ENCODE measurements around the gene TRIM6. TPM values are rescaled to one million over a fixed set of nuclear protein-coding genes. Genes with fewer than 3 reads are reported as not detected.

Gene TRIM6
- total RNA-seq, 1 experiment from 2014 or later: 30.2 TPM

GRCh38 chr11:5547982-5548381 is 48.5 kb upstream of the TRIM6 start (continued):
- TF ChIP-seq GABPB1 (CRISPR knock-in tag; IDR thresholded peaks at IDR 0.05) (no peak), ZBTB21 (CRISPR knock-in tag; IDR thresholded peaks at IDR 0.05; ENCODE audit: borderline replicate concordance) (no peak)

DNA sequence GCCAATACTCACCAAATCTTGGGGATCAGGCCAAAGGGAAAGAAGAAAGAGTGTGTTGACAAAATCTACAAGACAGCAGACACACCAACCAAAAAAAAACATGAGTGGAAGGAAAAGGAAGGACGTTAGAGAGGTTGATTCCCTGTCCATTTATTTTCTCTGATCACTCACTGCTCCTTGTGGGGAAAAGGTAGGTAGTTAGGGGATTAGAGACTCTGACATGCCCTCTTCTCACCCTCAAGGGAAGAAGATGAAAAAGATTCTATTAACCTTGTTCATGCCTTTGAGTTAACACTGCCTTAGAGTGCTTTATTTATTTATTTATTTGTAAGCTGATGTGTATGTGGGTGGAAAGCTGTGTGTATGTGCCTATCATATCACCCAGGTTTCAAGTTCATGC is 48.0 kb upstream of the TRIM6 start, which contains the start of gene OR52H1:
Gene OR52H1, minus strand, starts transcription at position 101 of the 400 bp plus-strand sequence. CDS start 3,035 bp downstream, outside the sequence.
- no peaks in the 10 kb centered on the region for H3K27me3 Mint-ChIP-seq (ENCODE audit: low read depth)
- POLR2A ChIA-PET: no interaction called here
- H3K36me3 Mint-ChIP-seq: no peaks in the 10 kb centered on the region
- H3K27ac Mint-ChIP-seq: no peak within 1 kb of the TSS
- H3K4me3 Mint-ChIP-seq: no peak within 1 kb of the TSS
- DNase-seq (ENCODE audit: low spot score) (no peak), ATAC-seq (no peak)
- H3K9me3 Mint-ChIP-seq: no peaks in the 10 kb centered on the region
- TF ChIP-seq SMAD4 (CRISPR knock-in tag; IDR thresholded peaks at IDR 0.05) (no peak), CREB1 (CRISPR knock-in tag; IDR thresholded peaks at IDR 0.05) (no peak), NFE2L1 (CRISPR knock-in tag; IDR thresholded peaks at IDR 0.05) (no peak), JAZF1 (CRISPR knock-in tag; IDR thresholded peaks at IDR 0.05) (no peak), PRDM15 (CRISPR knock-in tag; IDR thresholded peaks at IDR 0.05) (no peak), MLX (CRISPR knock-in tag; IDR thresholded peaks at IDR 0.05) (no peak), ZNF263 (CRISPR knock-in tag; IDR thresholded peaks at IDR 0.05; ENCODE audit: low read depth) (no peak)
- TF ChIP-seq, protein P1, sequence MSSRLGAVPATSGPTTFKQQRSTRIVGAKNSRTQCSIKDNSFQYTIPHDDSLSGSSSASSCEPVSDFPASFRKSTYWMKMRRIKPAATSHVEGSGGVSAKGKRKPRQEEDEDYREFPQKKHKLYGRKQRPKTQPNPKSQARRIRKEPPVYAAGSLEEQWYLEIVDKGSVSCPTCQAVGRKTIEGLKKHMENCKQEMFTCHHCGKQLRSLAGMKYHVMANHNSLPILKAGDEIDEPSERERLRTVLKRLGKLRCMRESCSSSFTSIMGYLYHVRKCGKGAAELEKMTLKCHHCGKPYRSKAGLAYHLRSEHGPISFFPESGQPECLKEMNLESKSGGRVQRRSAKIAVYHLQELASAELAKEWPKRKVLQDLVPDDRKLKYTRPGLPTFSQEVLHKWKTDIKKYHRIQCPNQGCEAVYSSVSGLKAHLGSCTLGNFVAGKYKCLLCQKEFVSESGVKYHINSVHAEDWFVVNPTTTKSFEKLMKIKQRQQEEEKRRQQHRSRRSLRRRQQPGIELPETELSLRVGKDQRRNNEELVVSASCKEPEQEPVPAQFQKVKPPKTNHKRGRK (CRISPR knock-in tag; IDR thresholded peaks at IDR 0.05; ENCODE audit: borderline replicate concordance): no peak
- TF ChIP-seq, protein P2, sequence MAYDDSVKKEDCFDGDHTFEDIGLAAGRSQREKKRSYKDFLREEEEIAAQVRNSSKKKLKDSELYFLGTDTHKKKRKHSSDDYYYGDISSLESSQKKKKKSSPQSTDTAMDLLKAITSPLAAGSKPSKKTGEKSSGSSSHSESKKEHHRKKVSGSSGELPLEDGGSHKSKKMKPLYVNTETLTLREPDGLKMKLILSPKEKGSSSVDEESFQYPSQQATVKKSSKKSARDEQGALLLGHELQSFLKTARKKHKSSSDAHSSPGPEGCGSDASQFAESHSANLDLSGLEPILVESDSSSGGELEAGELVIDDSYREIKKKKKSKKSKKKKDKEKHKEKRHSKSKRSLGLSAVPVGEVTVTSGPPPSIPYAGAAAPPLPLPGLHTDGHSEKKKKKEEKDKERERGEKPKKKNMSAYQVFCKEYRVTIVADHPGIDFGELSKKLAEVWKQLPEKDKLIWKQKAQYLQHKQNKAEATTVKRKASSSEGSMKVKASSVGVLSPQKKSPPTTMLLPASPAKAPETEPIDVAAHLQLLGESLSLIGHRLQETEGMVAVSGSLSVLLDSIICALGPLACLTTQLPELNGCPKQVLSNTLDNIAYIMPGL (CRISPR knock-in tag; IDR thresholded peaks at IDR 0.05): no peak
- CTCF ChIA-PET: no interaction called here
- H3K4me1 Mint-ChIP-seq: no peaks in the 10 kb centered on the region

- no peak overlapping the region for H3K27ac Mint-ChIP-seq
- ChIA-PET POLR2A (no interaction called here), CTCF (interaction anchor here (1.5 kb wide), 1 partner anchor 74 kb away, joined by 3 read pairs; no protein-coding TSS in a partner anchor)
- H3K36me3 Mint-ChIP-seq: no peaks in the 10 kb centered on the region
- ATAC-seq: no peak
- no peaks in the 10 kb centered on the region for H3K9me3 Mint-ChIP-seq
- H3K4me1 Mint-ChIP-seq: no peaks in the 10 kb centered on the region
- DNase-seq (ENCODE audit: low spot score): no peak
- no peak overlapping the region for H3K4me3 Mint-ChIP-seq
- no peaks in the 10 kb centered on the region for H3K27me3 Mint-ChIP-seq (ENCODE audit: low read depth)
- TF ChIP-seq, protein P3, sequence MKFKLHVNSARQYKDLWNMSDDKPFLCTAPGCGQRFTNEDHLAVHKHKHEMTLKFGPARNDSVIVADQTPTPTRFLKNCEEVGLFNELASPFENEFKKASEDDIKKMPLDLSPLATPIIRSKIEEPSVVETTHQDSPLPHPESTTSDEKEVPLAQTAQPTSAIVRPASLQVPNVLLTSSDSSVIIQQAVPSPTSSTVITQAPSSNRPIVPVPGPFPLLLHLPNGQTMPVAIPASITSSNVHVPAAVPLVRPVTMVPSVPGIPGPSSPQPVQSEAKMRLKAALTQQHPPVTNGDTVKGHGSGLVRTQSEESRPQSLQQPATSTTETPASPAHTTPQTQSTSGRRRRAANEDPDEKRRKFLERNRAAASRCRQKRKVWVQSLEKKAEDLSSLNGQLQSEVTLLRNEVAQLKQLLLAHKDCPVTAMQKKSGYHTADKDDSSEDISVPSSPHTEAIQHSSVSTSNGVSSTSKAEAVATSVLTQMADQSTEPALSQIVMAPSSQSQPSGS (CRISPR knock-in tag; IDR thresholded peaks at IDR 0.05; ENCODE audit: borderline replicate concordance, low read depth): no peak
- TF ChIP-seq SMAD4 (CRISPR knock-in tag; IDR thresholded peaks at IDR 0.05) (no peak), CBFB (CRISPR knock-in tag; IDR thresholded peaks at IDR 0.05; ENCODE audit: low read depth) (no peak), GTF2I (CRISPR knock-in tag; conservative IDR thresholded peaks at IDR 0.05) (no peak), ZNF423 (CRISPR knock-in tag; IDR thresholded peaks at IDR 0.05) (no peak), ZNF425 (CRISPR knock-in tag; conservative IDR thresholded peaks at IDR 0.05) (no peak), SMAD3 (CRISPR knock-in tag; IDR thresholded peaks at IDR 0.05; ENCODE audit: borderline replicate concordance) (no peak), NR3C1 (CRISPR knock-in tag; conservative IDR thresholded peaks at IDR 0.05; ENCODE audit: low read depth) (no peak), ZMAT4 (CRISPR knock-in tag; IDR thresholded peaks at IDR 0.05) (no peak)
- TF ChIP-seq, protein P4, sequence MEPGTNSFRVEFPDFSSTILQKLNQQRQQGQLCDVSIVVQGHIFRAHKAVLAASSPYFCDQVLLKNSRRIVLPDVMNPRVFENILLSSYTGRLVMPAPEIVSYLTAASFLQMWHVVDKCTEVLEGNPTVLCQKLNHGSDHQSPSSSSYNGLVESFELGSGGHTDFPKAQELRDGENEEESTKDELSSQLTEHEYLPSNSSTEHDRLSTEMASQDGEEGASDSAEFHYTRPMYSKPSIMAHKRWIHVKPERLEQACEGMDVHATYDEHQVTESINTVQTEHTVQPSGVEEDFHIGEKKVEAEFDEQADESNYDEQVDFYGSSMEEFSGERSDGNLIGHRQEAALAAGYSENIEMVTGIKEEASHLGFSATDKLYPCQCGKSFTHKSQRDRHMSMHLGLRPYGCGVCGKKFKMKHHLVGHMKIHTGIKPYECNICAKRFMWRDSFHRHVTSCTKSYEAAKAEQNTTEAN (CRISPR knock-in tag; IDR thresholded peaks at IDR 0.05): no peak
These were observed 45.9 kb upstream of the TRIM6 start for GRCh38 chr11:5550440-5551095.

Measured in WTC11 (cell line).